GM21529 (cell line): ENCODE results near the gene SLC25A12.

ENCODE experiments used
- ATAC-seq: cut with Tn5 transposase; IDR thresholded peaks from one replicate; pipeline ENCODE4 v1.9.1; 2021; ENCODE audit not compliant: unreplicated experiment

Gene SLC25A12

DNA sequence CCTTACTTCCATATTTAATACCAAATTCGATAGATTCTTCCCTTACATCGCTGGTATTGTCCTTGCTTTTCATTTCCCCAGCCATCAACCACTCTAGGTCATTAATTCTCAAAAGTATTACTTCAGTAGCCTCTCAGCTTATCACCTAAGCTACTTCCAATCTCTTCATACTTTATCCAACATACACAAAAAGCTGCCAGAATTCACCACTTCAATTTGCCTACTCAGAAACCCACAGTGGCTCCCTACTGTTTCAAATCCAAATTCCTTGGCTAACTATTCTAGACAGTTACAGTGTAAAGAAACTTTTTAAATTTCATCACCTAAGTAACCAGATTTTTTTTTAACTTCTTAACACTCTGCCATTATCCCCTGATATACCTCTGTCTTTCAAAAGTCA lies 4.7 kb downstream of the SLC25A12 start:
- ATAC-seq, result no peak

DNA sequence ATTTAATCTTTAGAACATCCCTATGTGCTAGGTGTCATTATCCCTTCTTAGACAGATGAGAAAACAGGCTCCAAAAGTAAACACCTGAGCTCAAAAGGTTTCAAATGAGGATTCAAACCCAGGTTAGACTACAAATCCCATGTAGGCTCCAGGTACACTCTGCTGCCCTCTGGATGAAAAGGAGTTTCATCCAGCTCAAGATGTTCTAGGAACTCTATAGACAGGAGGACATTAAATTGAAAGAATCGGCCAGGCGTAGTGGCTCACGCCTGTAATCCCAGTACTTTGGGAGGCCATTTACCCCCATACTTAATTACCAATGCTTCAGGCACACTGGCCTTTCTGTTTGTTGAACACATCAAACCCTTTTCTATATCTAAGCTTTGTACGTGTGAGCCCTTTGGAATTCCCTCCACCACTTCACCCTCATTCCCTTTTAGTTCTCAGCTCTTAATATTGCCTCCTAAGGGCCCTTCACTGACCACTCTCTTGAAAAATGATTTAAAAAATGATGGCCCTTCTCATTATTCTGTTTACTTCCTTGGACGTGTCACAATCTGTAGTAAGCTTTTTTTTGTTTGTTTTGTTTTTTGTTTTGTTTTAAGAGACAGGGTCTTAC lies 10.7 kb downstream of the SLC25A12 start:
- no peak for ATAC-seq

DNA sequence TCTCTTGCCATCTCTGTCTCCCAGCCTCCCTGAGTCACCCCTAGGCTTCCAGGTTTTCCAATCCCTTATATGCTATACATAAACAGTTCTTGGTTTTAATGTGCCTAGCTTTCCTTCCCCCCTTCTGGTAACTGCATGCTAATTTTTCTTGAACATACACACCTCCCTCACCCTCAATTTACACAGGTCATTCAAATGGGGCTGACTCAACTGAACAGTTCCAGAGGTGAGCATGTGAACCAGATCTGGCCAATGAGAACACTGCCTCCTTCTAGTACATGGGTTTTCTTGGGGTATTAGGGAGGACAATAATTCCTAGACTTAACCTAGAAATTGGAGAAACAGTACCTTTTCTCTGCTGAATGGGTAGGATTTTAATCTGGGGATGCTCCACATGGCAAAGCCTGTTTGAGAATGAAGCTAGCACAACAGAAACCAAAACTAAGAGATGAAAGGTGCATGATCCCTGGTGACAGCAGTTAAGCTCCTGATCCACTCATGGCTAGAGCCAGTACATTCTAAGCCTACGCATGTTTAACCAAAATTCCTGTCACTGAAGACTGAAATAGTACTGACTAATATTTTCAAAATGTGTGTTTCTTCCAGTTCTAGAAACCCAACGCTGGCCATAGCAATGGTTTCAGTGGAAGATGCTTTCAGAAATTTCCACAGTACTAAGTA lies 11.8 kb downstream of the SLC25A12 start:
- peak; percentile 69 for ATAC-seq

DNA sequence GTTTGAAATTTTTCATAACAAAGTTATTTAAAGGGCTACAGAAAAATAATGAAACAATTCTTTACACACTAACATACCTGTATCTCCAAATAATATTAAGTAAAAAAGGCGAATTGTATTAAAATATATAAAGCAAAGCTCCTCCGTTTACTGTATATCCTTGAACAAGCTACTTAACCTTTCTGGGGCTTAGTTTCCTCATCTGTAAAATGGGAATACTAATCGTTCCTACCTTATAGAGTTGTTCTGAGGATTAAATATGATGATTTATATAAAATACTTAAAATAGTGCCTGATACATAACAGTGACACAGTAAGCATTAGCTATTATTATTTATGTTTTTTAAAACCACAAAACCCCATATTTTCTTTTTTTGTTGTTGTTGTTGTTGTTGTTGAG lies 13.3 kb downstream of the SLC25A12 start:
- ATAC-seq, result no peak

DNA sequence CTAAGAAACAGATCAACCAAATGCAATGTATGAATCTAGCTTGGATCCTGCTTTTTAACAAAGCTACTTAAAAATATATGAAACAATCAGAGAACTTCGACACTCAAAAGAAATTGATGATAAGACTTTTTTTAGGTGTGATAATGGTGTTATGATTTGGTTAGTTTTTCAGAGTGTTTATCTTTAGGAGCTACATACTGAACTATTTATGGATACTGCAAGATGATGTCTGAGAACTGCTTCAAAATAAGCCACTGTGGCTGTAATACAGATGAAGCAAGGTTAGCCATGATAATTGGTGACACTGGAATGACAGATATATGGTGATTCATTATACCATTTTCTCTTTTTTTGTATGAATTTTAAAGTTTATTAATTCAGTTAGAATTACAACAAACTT lies 14.2 kb downstream of the SLC25A12 start:
- ATAC-seq, result no peak

DNA sequence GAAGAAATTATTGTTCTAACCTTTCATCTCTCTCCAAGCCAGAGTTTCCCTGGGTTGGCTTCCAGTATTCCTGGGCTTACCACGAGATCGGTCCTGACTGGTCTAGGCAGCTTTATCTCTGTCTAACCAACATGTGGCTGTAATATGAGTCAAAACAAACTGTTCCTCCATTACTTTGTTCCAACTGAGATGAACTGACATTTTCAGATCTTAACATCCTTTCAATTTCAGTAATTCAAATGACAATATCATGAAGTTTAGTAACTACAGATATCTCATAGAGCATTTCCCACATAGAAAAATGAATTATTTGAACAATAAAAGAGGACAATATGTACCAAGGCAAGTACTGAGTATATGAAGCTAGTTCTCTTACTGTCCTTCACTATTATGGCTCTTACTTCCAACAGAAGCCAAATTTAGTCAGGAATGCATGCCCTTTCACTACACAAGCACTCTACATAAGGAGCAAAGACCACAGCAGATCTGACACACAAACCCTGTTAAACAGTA lies 15.5 kb downstream of the SLC25A12 start:
- ATAC-seq, result no peak

DNA sequence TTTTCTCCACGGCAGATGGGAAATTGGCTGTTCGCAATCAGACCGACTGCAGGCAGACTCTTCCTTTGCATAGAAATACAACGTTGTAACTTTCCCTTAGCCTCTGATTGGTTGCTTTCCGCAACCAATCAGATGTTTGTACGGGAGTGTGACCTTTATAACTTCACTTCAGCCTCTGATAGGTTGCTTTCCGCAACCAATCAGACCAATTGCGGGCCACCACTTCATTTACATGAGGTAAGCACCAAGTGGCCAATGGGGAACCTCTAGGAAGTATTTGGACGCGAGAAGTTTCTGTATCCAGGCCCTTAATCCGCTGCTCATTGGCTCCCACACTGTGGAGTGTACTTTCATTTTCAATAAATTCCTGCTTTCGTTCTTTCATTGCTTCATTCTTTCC lies 19.1 kb downstream of the SLC25A12 start:
- no peak for ATAC-seq

DNA sequence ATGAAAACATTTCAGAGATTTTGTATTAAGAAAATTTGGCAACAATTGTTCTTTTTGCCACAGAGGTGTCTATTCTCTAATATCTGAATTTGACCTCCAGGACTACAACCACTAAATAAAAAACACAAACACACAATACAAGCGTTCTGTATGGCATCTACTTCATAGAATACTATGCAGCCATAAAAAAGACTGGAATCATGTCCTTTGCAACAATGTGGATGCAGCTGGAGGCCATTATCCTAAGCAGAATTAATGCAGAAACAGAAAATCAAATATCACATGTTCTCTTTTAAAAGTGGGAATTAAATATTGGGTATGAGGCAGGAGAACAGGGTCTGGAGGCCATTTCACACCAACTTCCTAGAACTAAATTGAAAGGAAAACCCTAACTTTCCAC lies 19.5 kb downstream of the SLC25A12 start:
- no peak for ATAC-seq

DNA sequence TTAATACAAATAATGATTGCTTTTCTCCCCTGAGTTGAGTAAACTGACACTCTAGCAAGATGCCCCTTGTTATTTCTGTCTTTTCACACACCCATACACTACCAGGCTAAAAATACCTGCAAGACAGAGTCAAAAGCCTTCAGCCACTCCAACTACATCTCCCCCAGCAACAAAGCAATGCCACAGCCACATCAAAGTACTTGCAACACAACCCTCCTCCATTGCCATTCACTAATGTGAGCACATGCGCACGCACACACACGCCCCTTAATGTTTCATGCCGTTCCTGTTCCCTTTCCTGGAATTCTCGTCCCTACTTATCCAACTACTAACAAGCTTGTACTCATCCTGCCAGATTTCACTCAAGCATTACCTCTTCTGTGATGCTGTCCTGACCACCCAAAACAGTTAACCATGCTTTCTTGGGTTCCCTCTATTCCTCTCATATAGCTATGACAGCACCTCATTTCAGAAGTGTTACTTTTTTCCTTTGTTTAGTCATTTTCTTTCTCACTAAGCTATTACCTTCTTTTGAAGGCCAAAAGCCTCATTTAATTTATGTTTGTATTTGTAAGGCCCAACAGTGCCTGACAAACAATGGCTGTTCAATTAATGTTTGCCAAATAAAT lies 29.6 kb downstream of the SLC25A12 start:
- no peak for ATAC-seq

DNA sequence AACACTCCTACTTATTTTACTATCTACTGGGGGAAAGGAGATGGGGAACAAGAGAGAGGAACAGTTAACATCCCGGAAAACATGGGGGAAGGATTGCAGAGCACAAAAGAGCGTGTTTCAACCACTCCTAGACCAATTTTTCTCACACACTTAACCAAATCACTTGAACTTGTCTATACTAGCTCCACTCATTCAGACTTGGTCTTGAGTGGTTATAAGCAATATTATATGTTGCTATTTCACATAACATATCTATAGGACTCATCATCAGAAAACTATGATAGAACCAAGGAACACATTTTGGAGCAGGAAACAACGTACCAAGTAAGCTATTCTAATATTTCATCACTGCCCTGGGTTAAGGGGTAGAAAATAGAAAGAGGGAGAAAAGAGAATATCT lies 31.5 kb downstream of the SLC25A12 start:
- ATAC-seq, result no peak

DNA sequence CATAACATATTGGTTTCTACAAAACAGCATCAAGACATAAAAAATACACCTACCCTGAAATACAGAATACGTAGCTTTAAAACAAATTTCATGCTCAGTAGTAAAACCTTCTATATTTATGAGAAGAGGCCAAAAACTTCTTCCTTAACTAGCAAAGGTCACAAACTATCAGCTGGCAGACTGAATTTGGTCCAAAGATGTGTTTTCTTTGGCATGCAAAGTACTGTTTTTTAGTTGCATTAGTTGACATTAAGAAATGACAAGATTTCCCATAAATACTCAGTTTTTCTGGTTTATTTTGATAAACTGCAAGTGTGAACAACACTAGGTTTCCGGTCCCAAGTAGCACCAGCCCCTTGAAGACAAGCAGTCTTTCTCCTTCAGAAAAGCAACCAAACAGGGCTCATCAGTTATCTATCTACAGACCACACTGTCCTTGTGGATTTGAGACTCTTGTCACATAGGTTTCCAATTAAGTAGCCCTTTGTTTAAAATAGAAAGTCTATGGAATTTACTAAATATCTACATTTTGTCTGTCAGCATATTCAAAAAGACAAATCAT lies 35.6 kb downstream of the SLC25A12 start:
- ATAC-seq, result no peak

DNA sequence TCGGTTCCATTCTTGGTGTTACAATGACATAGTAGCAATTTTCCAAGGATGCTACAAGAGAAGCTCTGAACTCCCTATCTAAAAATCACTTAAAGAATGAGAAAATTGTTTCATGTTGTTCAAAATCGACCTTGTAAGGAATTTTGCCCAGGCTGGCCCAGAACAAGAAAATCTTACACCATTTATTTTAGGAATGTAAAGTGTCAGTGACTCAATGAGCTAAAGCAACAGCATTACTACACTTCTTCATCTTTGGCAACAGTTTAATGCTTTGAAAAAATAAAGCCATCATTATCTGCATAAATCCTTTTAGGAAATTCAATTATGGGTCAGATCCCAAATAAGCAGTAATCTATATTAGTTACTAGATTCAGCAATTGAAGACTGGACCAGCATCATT lies 38.6 kb downstream of the SLC25A12 start:
- ATAC-seq, result no peak

DNA sequence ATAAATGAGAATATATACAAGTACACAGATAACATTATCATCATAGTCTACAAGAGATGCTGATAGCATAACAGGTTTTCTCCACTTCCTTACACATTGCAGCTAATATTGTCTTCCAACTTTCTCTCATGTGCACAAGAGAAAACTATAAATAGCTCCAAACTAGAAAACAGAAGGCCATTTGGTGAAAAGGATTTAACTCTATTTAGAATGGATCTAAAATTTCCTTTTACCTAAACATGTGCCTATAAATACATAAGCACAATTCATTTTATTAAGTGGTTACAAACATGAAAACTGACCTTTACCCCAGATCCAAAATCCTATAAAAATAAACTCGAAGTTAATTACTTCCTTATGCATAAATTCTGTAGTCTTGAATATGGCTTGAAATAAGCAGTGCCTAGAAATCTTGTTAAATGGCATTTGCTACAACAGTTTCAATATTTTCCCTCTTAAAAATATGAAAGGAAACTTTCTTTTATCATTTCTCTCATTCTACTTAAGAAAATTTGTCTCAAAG lies 41.6 kb downstream of the SLC25A12 start:
- ATAC-seq, result no peak

DNA sequence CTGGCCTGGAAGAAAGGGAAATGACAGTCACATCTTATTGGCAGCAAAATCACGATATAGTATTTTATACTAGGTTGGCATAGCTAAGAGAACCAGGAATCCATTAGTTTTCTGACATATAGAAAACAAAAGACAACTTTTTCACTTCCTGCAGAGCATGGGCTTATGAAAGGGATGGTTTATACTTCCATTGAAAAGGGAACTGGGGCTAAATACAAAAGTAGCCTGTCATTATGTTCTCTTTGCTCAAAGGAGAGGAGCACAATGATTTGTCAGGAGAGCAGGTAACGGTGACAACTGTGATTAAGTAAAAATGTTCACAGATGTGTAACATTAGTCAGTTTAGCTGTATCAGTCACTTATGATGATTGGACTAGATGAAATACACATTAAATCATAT lies 46.4 kb downstream of the SLC25A12 start:
- no peak for ATAC-seq

DNA sequence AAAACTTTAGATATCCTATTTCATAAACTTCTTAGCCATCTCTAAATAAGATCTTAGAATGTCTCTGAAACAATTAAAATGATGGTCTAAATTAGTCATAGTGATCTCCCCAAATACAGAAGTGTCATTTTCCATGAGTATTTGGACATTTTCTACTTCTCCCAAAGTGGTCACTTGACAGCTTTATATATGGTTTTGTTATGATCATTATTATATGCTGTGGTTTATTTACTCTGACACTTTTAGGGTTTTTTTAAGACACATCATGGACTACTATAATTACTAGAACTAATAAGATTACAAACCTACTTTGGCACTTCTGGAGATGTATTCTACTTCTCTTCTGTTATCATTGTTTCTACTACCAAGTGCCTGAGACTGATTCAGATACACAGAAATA lies 47.1 kb downstream of the SLC25A12 start:
- ATAC-seq, result no peak

DNA sequence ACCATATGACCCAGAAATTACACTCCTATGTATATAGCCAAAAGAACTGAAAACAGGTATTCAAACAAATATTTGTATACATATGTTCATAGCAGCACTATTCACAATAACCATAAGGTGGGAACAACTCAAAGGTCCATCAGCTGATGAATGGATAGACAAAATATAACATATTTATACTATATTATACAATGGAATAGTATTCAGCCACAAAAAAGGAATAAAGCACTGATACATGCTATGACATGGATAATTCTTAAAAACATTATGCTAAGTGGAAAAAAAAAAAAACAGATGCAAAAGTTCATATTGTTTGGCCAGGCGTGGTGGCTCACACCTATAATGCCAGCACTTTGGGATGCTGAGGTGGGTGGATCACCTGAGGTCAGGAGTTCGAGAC lies 52.0 kb downstream of the SLC25A12 start:
- no peak for ATAC-seq

DNA sequence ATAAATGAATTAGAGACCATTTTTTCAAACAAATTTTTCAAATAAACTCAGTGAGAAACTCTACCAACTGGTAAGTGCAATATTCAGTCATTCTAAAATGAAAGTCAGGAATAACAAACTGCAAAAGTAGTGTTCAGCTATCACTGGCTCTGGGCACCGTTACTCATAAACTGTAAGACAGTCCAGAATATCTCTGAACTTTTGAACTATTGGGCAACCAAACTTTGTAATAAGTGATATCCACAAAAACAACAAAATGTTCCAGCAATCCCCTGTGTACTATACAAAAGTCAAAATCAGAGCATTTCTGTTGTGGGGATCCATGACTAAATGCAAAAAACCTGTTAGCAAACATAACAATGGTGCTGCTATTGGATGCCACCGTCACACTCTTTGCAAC lies 56.3 kb downstream of the SLC25A12 start:
- ATAC-seq, result no peak

DNA sequence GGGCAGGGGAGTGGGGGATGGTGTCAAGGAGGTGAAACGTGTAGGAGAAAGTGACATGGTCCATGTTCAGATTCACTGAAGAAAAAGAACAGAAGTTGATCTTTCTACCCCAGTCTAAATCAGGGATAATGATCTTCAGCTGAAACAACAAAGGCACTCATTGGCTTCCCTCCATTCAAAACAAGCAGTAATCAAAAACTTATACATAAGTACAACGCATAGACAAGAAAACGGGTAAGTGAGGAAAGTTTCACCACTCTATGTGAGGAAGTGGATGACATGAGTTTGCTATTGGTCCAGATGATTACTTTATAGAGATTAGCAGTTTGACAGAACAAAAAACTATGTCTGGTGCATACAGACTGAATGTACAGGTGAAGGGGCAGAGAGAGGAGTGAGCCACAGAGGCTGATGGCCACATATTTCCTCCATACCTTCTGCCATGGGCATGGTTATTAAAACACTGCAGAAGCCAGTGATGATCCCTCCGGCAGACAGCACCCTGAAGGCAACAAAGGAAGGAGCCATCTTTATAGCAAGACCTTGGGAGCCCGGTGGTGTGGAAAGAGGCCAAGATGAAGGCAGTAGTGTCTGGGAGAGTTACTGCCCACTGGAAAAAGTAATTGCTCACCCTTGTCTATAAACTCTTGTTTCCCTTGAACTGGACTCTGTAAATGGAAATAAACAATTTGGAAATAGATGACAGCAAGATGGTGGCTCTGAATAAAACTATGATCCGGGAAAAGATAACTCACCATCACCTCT lies 57.7 kb downstream of the SLC25A12 start:
- no peak for ATAC-seq

DNA sequence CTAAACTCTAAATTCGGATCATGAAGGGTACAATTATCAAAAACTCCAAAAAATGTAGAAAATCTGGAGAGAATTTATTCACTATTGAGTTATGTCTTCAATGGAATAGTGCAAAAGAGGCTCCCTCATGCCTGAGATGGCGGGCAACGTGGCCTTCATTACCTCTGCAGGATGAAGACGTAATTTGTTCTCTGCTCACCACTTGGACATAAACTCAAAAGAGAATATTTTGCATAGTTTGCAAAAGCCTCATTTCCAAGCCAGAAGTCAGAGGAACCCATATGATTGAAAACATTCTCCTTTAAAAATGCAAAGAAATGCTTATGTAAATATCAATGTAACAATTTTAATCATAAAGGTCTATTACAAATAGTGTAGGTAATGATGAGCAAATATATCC lies 58.7 kb downstream of the SLC25A12 start:
- ATAC-seq, result no peak

DNA sequence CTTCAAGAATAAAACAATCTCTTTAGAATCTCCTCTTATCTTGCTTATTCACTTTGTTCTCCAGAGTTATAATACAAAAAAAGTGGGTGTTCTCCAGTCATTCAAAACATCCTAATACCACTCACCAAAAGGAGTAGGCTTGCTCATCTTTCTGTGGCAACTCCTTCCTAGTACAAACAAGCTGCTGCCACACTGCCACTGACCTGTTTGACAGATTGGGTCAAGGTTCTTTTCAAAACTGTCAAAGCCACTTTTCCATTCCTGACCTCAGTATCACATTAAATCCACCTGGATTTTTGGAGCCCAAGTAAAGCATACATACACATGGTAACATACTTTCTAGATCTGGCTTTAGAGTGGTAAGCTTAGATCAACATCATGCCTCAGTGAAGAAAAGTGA lies 59.8 kb downstream of the SLC25A12 start:
- ATAC-seq, result no peak

DNA sequence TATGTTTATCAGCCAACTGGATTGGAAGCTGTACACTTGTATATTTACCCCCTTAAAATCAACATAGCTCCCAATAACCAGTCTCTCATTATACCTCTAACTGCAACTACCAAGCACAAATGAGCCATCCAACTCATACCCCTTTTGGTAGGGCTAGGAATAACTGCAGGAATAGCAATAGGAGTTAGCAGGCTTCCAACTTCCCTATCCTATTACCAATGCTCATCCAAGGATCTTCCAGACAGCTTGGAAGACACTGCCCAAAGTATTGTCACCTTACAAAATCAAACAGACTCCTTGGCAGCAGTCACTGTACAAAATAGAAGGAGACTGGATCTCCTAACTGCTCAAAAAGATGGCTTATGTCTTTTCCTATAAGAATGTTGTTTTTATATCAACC lies 61.6 kb downstream of the SLC25A12 start:
- no peak for ATAC-seq
